K562 (cell line): ENCODE results near the gene GART. TPM values are rescaled to one million over a fixed set of nuclear protein-coding genes. Genes with fewer than 3 reads are reported as not detected.

Experiments used
- ATF7 ChIP-seq: fragments of 450-650 bp; IDR thresholded peaks from 2 replicates; pipeline ENCODE4 v1.7.1; 2014; ENCODE audit warnings: mild to moderate bottlenecking, moderate library complexity
- CREM ChIP-seq: IDR thresholded peaks from 2 replicates; pipeline ENCODE4 v1.6.1; 2014; ENCODE audit warnings: antibody characterized with exemption, low read depth
- FOXA3 ChIP-seq, 2 experiments: fragments of 450-650 bp in 1 of 2; sonication (generic) in 1 of 2; formaldehyde crosslinking; IDR thresholded peaks in 1 of 2; conservative IDR thresholded peaks in 1 of 2; 2 replicates each; pipeline versions ENCODE4 v1.4.0 to v1.8.0; 2020 to 2022; ENCODE audit warnings: mild to moderate bottlenecking in 2 of 2, missing genetic modification reagents in 1 of 2
- JUN ChIP-seq, 2 experiments: sonication (generic) in 1 of 2; formaldehyde crosslinking in 1 of 2; IDR thresholded peaks; 2 replicates each; pipeline versions ENCODE4 v1.6.1 to v1.8.0; 2012 to 2022; ENCODE audit warnings: borderline replicate concordance in 2 of 2, mild to moderate bottlenecking in 2 of 2, improper control_type of control experiment in 1 of 2, low read depth in 1 of 2, low read length in 1 of 2, missing genetic modification reagents in 1 of 2
- L3MBTL2 ChIP-seq: fragments of 450-650 bp; IDR thresholded peaks from 2 replicates; pipeline ENCODE4 v1.6.1; 2016; ENCODE audit warnings: mild to moderate bottlenecking, moderate library complexity
- MED1 ChIP-seq: sonication (generic); formaldehyde crosslinking; IDR thresholded peaks from 2 replicates; pipeline ENCODE4 v1.8.1; 2023; ENCODE audit warnings: missing genetic modification reagents, borderline replicate concordance
- NR3C1 ChIP-seq: sonication (generic); formaldehyde crosslinking; IDR thresholded peaks from 2 replicates; pipeline ENCODE4 v1.8.1; 2022; ENCODE audit warnings: missing genetic modification reagents
- POLR2A ChIP-seq: fragments of 450-650 bp; conservative IDR thresholded peaks from 2 replicates; pipeline ENCODE4 v1.6.1; 2016
- SAP30 ChIP-seq: fragments of 200-600 bp; sonication (generic); IDR thresholded peaks from 2 replicates; pipeline ENCODE4 v1.6.1; 2012; ENCODE audit warnings: borderline replicate concordance, low read depth, mild to moderate bottlenecking, moderate library complexity, low read length, control low read depth, inconsistent platforms; ENCODE audit not compliant: insufficient read depth, poor library complexity, severe bottlenecking
- SMAD3 ChIP-seq: fragments of 450-650 bp; formaldehyde crosslinking; conservative IDR thresholded peaks from 2 replicates; pipeline ENCODE4 v1.4.0; 2020; ENCODE audit warnings: mild to moderate bottlenecking
- TBP ChIP-seq: optimal IDR thresholded peaks from 2 replicates; pipeline ENCODE3; 2011; ENCODE audit warnings: low read depth, low read length, improper control_type of control experiment
- ZBTB40 ChIP-seq, 2 experiments: fragments of 450-650 bp in 1 of 2; sonication (generic) in 1 of 2; formaldehyde crosslinking in 1 of 2; IDR thresholded peaks; 2 replicates each; pipeline versions ENCODE4 v1.7.1 to v1.9.0; 2016 to 2022; ENCODE audit warnings: inconsistent platforms in 1 of 2, mild to moderate bottlenecking in 1 of 2, missing genetic modification reagents in 1 of 2
- ZKSCAN8 ChIP-seq: fragments of 200-800 bp; sonication (Bioruptor generic); IDR thresholded peaks from 2 replicates; pipeline ENCODE4 v1.6.1; 2016; ENCODE audit warnings: missing genetic modification characterization, missing compliant biosample characterization
- ZNF146 ChIP-seq: IDR thresholded peaks from one replicate; pipeline ENCODE4 v1.6.1; 2018; ENCODE audit warnings: missing compliant biosample characterization; ENCODE audit not compliant: unreplicated experiment
- ZNF197 ChIP-seq: fragments of 200-800 bp; sonication (Bioruptor generic); IDR thresholded peaks from 2 replicates; pipeline ENCODE4 v1.6.1; 2016; ENCODE audit warnings: low read depth, missing genetic modification characterization, missing compliant biosample characterization
- polyA plus RNA-seq, 8 experiments: library from polyadenylated mRNA; depleted of rRNA in 4 of 8; stranded (reverse) in 5 of 8; unstranded in 3 of 8; fragments of >200 nt; fragmentation: Nextera tagmentation in 2 of 8; fragmentation: Illumina TruSeq in 1 of 8; extraction: Ambion mirVana in 2 of 8; extraction: Trizol in 1 of 8; gene quantifications; 2 replicates each; pipeline versions ENCODE4 v1.2.1 to v1.2.3, GENCODE V29; 2011 to 2014; ENCODE audit warnings: inconsistent platforms in 1 of 8, missing spikeins in 1 of 8
- total RNA-seq, 7 experiments: library from RNA; depleted of rRNA in 6 of 7; stranded (reverse); fragments of >200 nt in 6 of 7; fragmentation: Illumina TruSeq in 2 of 7; extraction: Trizol in 2 of 7; gene quantifications; 2 replicates each; pipeline versions ENCODE4 v1.2.1 to v1.2.3, GENCODE V29; 2011 to 2021; ENCODE audit warnings: low replicate concordance in 1 of 7
- TF ChIP-seq, protein P1 (sequence below): fragments of 450-650 bp; IDR thresholded peaks from 2 replicates; pipeline ENCODE4 v1.7.0; 2016; ENCODE audit warnings: borderline replicate concordance

Gene GART
- total and polyA plus RNA-seq, 9 of the 15 experiments (the other 6 are each of a cell fraction or from before 2014, with no cell fraction given), result 141 to 429 (median 349) TPM

- TF ChIP-seq, protein P1, sequence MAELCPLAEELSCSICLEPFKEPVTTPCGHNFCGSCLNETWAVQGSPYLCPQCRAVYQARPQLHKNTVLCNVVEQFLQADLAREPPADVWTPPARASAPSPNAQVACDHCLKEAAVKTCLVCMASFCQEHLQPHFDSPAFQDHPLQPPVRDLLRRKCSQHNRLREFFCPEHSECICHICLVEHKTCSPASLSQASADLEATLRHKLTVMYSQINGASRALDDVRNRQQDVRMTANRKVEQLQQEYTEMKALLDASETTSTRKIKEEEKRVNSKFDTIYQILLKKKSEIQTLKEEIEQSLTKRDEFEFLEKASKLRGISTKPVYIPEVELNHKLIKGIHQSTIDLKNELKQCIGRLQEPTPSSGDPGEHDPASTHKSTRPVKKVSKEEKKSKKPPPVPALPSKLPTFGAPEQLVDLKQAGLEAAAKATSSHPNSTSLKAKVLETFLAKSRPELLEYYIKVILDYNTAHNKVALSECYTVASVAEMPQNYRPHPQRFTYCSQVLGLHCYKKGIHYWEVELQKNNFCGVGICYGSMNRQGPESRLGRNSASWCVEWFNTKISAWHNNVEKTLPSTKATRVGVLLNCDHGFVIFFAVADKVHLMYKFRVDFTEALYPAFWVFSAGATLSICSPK, result no peak
- no peak for TF ChIP-seq SAP30
- no peak for TF ChIP-seq ZKSCAN8 (CRISPR knock-in tag)
- no peak for TF ChIP-seq SMAD3 (CRISPR knock-in tag)
- 0 out of 2 replicates have a peak, but pooled peaks have one; percentile 18 for TF ChIP-seq JUN (IDR thresholded peaks at IDR 0.05; ENCODE audit: borderline replicate concordance, low read depth, low read length)
- no peak for TF ChIP-seq JUN (CRISPR knock-in tag; IDR thresholded peaks at IDR 0.05; ENCODE audit: borderline replicate concordance)
- TF ChIP-seq ATF7, result peak; percentile 93
- TF ChIP-seq POLR2A, result peak; percentile 72
- TF ChIP-seq ZBTB40 (IDR thresholded peaks at IDR 0.05), result no peak
- TF ChIP-seq ZBTB40 (CRISPR knock-in tag; IDR thresholded peaks at IDR 0.05), result no peak; the same call in 1 of the 2 replicates
- TF ChIP-seq NR3C1 (CRISPR knock-in tag), result no peak
- TF ChIP-seq TBP, result no peak
- no peak for TF ChIP-seq ZNF197
- TF ChIP-seq FOXA3 (CRISPR knock-in tag; conservative IDR thresholded peaks at IDR 0.05 in 1 of 2, IDR thresholded peaks at IDR 0.05 in 1 of 2), result 0 out of 4 replicates have a peak, but pooled peaks of 1 of the 2 experiments have one; percentile 18
- TF ChIP-seq ZNF146 (CRISPR knock-in tag), result no peak
- no peak for TF ChIP-seq MED1
- peak; percentile 93 for TF ChIP-seq CREM
- TF ChIP-seq L3MBTL2, result no peak
These were observed 10.4 kb upstream of the GART start (continued) for GRCh38 chr21:33552093-33552998.
